Mesenchymal stem cell (in vitro differentiated cells and primary cell): ENCODE results near the gene PRODH2.

ENCODE experiments used
- DNase-seq: peaks from one replicate; pipeline ENCODE4 v3.0.0-alpha.2; 2013
- H2AFZ ChIP-seq: one replicate; pipeline ENCODE4 v1.6.1; 2013; ENCODE audit warnings: low read depth, mild to moderate bottlenecking, control low read depth, inconsistent platforms, low read length, moderate library complexity
- H2AK5ac ChIP-seq: 2 replicates; pipeline ENCODE4 v1.6.1; 2013; ENCODE audit warnings: low read length, moderate library complexity, mild to moderate bottlenecking, inconsistent platforms; ENCODE audit not compliant: severe bottlenecking
- H2BK120ac ChIP-seq: one replicate; pipeline ENCODE4 v1.6.1; 2013; ENCODE audit warnings: low read depth, mild to moderate bottlenecking, inconsistent platforms, low read length, moderate library complexity
- H2BK12ac ChIP-seq, 2 experiments: one replicate each; pipeline ENCODE4 v1.6.1; 2013; ENCODE audit warnings: inconsistent platforms in 2 of 2, low read length in 2 of 2, mild to moderate bottlenecking in 2 of 2, moderate library complexity in 2 of 2, control low read depth in 1 of 2
- H2BK15ac ChIP-seq: one replicate; pipeline ENCODE4 v1.6.1; 2013; ENCODE audit warnings: mild to moderate bottlenecking, low read depth, inconsistent platforms; ENCODE audit not compliant: poor library complexity, severe bottlenecking
- H2BK5ac ChIP-seq: 2 replicates; pipeline ENCODE4 v1.6.1; 2013; ENCODE audit warnings: low read depth, mild to moderate bottlenecking, low read length, control low read depth, inconsistent platforms; ENCODE audit not compliant: poor library complexity, severe bottlenecking
- H3K14ac ChIP-seq, 2 experiments: one replicate each; pipeline ENCODE4 v1.6.1; 2013; ENCODE audit warnings: inconsistent platforms in 2 of 2, low read length in 2 of 2, control low read depth in 1 of 2, mild to moderate bottlenecking in 1 of 2, moderate library complexity in 1 of 2
- H3K18ac ChIP-seq, 2 experiments: one replicate each; pipeline ENCODE4 v1.6.1; 2013; ENCODE audit warnings: inconsistent platforms in 2 of 2, low read length in 2 of 2, control low read depth in 1 of 2, low read depth in 1 of 2, mild to moderate bottlenecking in 1 of 2
- H3K23ac ChIP-seq, 2 experiments: one replicate each; pipeline ENCODE4 v1.6.1; 2013; ENCODE audit warnings: inconsistent platforms in 2 of 2, low read length in 2 of 2, mild to moderate bottlenecking in 2 of 2, moderate library complexity in 2 of 2, control low read depth in 1 of 2
- H3K27ac ChIP-seq: 2 replicates; pipeline ENCODE4 v1.5.1; 2013; ENCODE audit warnings: mild to moderate bottlenecking, moderate library complexity, low read length, control low read depth, inconsistent platforms; ENCODE audit not compliant: poor library complexity, severe bottlenecking
- H3K27me3 ChIP-seq, 2 experiments: 2 replicates each; pipeline versions ENCODE4 v1.6.1 to v1.7.0; 2013; ENCODE audit warnings: low read length in 2 of 2, mild to moderate bottlenecking in 2 of 2, moderate library complexity in 2 of 2, control low read depth in 1 of 2, inconsistent platforms in 1 of 2; ENCODE audit not compliant: control insufficient read depth in 1 of 2, insufficient read depth in 1 of 2
- H3K36me3 ChIP-seq, 2 experiments: 2 replicates each; pipeline versions ENCODE4 v1.6.1 to v1.7.0; 2013; ENCODE audit warnings: low read length in 2 of 2, control low read depth in 1 of 2, inconsistent platforms in 1 of 2, low read depth in 1 of 2, mild to moderate bottlenecking in 1 of 2; ENCODE audit not compliant: insufficient read depth in 2 of 2, control insufficient read depth in 1 of 2
- H3K4ac ChIP-seq, 2 experiments: one replicate each; pipeline ENCODE4 v1.6.1; 2013; ENCODE audit warnings: inconsistent platforms in 2 of 2, low read length in 2 of 2, mild to moderate bottlenecking in 2 of 2, moderate library complexity in 2 of 2, control low read depth in 1 of 2, low read depth in 1 of 2
- H3K4me1 ChIP-seq: 2 replicates; pipeline ENCODE4 v1.6.1; 2013; ENCODE audit warnings: low read depth, low read length, control low read depth; ENCODE audit not compliant: control insufficient read depth, insufficient read depth
- H3K4me2 ChIP-seq: 2 replicates; pipeline ENCODE4 v1.6.1; 2013; ENCODE audit warnings: low read length, mild to moderate bottlenecking, inconsistent platforms; ENCODE audit not compliant: poor library complexity, severe bottlenecking
- H3K4me3 ChIP-seq, 2 experiments: 2 replicates each; pipeline versions ENCODE4 v1.5.1 to v1.7.0; 2013; ENCODE audit warnings: low read length in 2 of 2, mild to moderate bottlenecking in 2 of 2, control low read depth in 1 of 2, low read depth in 1 of 2; ENCODE audit not compliant: insufficient read depth in 1 of 2
- H3K79me1 ChIP-seq: replicated peaks from 2 replicates; pipeline ENCODE4 v1.6.1; 2013; ENCODE audit warnings: mild to moderate bottlenecking, control low read depth, low read length, inconsistent platforms; ENCODE audit not compliant: poor library complexity, severe bottlenecking
- H3K9ac ChIP-seq: 2 replicates; pipeline ENCODE4 v1.7.0; 2013; ENCODE audit warnings: mild to moderate bottlenecking, low read length, moderate library complexity
- H3K9me3 ChIP-seq: 2 replicates; pipeline ENCODE4 v1.7.0; 2013; ENCODE audit warnings: mild to moderate bottlenecking, low read length; ENCODE audit not compliant: control insufficient read depth
- H4K8ac ChIP-seq: one replicate; pipeline ENCODE4 v1.6.1; 2013; ENCODE audit warnings: inconsistent platforms, mild to moderate bottlenecking, low read length, moderate library complexity
- H4K91ac ChIP-seq: one replicate; pipeline ENCODE4 v1.6.1; 2013; ENCODE audit warnings: mild to moderate bottlenecking, low read length, inconsistent platforms
- WGBS: methylation state at CpG from one replicate; pipeline ENCODE4 v1.1.7; 2013; ENCODE audit warnings: mixed read lengths; 5-methylcytosine and 5-hydroxymethylcytosine counted together

The PRODH2 gene

GRCh38 chr19:35751839-35752745 lies 60.6 kb downstream of the PRODH2 start:
- Histone ChIP-seq H3K36me3 (peaks cover 34 to 51% of the 10 kb centered on the region in 2 experiments), H2AFZ (no peak overlapping the region), H2BK15ac (no peak overlapping the region), H2AK5ac (no peak overlapping the region), H3K18ac (no peak overlapping the region), H3K27me3 (no peaks in the 10 kb centered on the region), H3K9ac (no peak overlapping the region), H3K79me1 (peaks cover 39% of the 10 kb centered on the region), H3K4me1 (peaks cover 28% of the 10 kb centered on the region), H2BK120ac (no peak overlapping the region), H3K4ac (no peak overlapping the region), H4K8ac (no peak overlapping the region), H3K4me3 (no peak overlapping the region), H3K14ac (no peak overlapping the region), H2BK5ac (no peak overlapping the region), H3K9me3 (no peaks in the 10 kb centered on the region), H2BK12ac (no peak overlapping the region), H3K27ac (no peak overlapping the region), H3K23ac (peak overlapping the region in 1 of 2 experiments; percentile 34), H4K91ac (no peak overlapping the region), H3K4me2 (no peak overlapping the region)
- DNase-seq: no peak
- WGBS: 97% methylated on average over 13 of the region's 14 CpGs

DNA sequence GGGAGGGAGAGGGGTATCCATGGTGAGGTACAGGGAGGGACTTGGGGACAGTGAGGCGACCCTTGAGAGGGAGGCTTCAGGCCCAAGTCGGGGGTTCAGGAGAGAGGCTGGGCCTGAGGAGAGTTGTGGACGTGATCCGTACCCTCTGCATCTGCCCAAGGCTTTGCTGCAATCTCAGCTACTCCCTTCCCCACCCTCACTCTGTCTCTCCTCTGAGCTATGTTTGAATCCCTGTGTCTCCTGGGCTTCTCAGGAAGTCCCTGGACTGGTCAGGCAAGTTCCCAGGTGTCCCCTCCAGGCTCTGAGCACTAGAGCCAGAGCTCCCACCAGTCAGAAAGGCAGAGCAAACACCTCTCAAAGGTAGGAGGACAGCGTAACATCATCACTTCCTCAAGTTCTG lies 62.5 kb downstream of the PRODH2 start:
- DNase-seq: no peak
- Histone ChIP-seq H2BK12ac (peak overlapping the region in 1 of 2 experiments; percentile 23), H3K4me2 (no peak overlapping the region), H3K4me1 (peaks cover 14% of the 10 kb centered on the region), H3K4me3 (peak overlapping the region in 1 of 2 experiments; percentile 41), H2AK5ac (no peak overlapping the region), H2AFZ (no peak overlapping the region), H3K18ac (no peak overlapping the region), H3K36me3 (peaks cover 37% of the 10 kb centered on the region in 2 experiments), H2BK120ac (no peak overlapping the region), H2BK15ac (no peak overlapping the region), H4K8ac (no peak overlapping the region), H3K27ac (no peak overlapping the region), H3K79me1 (peaks cover 43% of the 10 kb centered on the region), H3K9ac (peak overlapping the region; percentile 99), H3K27me3 (no peaks in the 10 kb centered on the region), H3K23ac (no peak overlapping the region), H2BK5ac (no peak overlapping the region), H3K4ac (no peak overlapping the region), H4K91ac (no peak overlapping the region), H3K14ac (no peak overlapping the region), H3K9me3 (no peaks in the 10 kb centered on the region)
- WGBS: 85% methylated on average over 4 of the region's 5 CpGs
